ENCODE measurements around the gene OR2AE1.

GRCh38 chr7:99894738-99895137 is 17.9 kb upstream of the OR2AE1 start:
- no peak for TF ChIP-seq CTCF (IDR thresholded peaks at IDR 0.05; ENCODE audit: low read length)
- no peak for TF ChIP-seq EZH2 (IDR thresholded peaks at IDR 0.05; ENCODE audit: borderline replicate concordance, low read length)

Measured in OCI-LY1 (cell line).